ENCODE measurements around the gene DEGS1.

DEGS1 gene

DNA sequence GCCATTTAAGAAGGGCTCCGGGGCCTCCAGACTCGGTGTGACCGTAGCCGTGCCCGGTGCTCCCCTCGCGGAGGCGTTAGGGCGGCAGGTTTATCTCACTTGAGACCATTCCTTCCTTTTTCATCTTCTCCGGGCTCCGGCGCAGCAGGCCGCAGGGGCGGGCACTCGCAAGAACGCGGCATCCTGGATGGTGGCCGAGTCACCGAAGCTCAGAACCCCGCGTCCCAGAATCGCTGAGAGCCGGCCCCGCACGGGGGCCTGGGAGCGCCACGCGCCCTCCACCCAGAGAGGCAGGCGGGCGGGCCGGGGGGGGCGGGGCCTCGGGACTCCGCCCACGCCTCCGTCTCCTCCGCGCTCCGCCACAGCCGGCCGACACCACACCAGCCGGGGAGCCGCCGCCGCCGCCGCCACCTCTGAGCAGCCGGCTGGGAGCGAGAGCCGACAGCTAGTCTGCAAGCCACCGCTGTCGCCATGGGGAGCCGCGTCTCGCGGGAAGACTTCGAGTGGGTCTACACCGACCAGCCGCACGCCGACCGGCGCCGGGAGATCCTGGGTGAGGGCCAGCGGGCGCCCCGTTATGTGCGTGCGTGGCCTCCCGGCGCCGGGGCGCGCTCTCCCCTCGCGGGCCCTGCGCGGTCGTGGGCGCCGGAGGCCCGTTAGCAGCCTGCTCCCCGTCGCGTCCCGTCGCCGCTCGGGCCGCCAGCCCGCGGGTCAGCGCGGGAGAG lies at the start of gene DEGS1:
DEGS1 (plus strand) TSS at position 375 of the 725 bp plus-strand sequence; CDS start at position 472, 97 bp downstream.
- DNase-seq, result peak; percentile 82

DNA sequence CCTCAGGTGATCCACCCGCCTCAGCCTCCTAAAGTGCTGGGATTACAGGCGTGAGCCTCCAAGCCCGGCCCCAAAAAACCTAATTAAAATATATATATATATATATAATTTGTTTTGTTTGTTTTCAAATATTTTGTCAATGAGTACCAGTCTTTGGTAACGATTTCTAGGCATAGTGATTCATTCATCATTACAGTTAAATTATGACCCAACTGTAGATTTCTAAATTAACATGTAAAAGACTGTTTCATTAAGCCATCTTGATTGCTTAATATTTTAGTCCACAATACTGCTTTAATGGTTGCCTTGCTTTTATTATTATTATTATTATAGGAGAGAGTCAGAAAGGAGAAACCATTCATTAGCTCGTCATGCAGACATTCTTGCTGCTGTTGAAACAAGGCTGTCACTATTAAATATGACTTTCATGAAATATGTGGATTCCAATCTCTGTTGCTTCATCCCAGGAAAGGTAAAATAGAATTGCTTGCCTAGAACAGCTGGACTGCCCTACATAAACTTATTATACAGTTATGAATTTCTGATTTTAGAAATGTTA lies 49.2 kb upstream of the DEGS1 start:
- DNase-seq, result no peak

DNA sequence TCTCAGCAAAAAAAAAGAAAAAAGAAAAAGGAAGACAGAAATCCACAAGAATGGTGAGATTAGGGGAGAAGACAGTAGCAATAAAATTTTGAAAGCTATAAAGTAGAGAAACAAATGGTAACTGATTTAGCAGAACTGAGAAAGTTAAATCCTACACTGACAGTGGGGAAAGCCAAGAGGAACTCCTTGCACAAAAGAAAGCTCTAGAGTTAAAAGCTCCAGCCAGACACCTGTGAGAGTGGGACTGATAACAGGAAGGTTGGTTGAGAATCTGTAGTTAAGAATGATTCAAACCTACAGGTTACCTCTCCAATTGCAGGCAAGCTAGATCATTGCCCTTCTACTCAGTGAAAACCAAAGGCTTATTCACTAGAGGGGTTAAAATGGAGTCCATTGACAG lies 45.5 kb upstream of the DEGS1 start:
- DNase-seq, result no peak

DNA sequence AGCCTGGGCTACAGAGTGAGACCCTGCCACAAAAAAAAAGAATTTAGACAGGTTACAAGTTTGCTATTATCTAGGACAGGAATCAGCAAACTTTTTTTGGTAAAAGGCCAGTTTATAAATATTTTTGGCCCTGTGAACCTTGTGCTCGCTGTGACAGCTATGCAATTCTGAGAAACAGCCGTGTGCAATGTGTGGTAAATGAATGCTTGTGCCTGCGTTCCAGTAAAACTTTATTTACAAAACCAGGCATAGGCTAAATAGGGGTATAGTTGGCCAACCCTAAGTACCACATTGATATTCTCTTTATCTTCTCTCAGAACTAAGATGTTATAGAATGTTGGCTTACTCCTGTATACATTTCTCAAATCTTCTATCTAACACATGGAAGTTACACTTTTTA lies 44.8 kb upstream of the DEGS1 start:
- no peak for DNase-seq

DNA sequence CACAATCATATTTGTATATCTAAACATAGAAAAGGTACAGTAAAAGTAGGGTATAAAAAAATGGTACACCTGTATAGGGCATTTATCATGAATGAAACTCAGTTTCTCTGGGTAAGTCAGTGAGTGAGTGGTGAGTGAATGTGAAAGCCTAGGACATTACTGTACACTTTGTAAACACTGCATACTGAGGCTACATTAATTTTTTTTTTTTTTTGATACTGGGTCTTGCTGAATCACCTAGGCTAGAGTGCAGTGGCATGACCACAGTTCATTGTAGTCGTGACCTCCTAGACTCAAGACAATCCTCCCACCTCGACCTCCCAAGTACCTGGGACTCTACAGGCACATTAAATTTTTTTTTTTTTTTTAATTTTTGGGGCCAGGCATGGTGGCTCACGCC lies 41.3 kb upstream of the DEGS1 start:
- no peak for DNase-seq

DNA sequence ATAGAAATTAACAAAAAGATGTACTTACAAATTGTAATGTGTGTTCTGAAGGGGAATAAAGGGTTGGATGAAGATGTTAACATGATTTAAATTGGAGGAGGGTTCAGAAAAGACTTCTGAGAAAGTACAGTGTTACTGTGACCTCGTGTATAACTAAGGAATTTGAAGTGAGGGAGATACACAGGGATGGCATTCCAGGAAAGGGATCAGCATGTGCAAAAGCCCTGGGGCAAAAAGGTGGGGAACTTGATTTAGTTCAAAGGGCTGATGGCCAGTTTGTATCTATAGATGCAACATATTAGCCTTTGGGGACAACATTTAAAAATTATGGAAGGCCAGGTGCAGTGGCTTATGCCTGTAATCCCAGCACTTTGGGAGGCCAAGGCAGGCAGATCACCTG lies 33.3 kb upstream of the DEGS1 start:
- no peak for DNase-seq

DNA sequence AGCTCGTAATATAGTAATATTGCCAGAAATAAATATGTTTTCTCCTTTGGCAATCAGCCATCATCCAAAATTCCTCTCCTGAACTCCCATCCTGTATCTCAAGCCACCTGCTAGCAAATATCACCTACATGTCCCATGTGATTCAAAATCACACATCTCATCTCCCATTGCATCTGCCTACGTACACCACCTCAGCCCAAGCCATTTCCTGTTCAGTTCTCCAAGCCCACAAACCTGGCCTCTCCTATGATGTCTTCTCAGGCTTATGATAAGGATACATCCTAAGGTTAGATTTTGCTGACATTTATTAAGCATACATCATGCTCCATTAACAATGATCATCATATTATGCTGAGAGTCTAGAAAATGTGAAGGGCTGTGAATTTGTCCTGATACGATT lies 31.9 kb upstream of the DEGS1 start:
- DNase-seq, result no peak

DNA sequence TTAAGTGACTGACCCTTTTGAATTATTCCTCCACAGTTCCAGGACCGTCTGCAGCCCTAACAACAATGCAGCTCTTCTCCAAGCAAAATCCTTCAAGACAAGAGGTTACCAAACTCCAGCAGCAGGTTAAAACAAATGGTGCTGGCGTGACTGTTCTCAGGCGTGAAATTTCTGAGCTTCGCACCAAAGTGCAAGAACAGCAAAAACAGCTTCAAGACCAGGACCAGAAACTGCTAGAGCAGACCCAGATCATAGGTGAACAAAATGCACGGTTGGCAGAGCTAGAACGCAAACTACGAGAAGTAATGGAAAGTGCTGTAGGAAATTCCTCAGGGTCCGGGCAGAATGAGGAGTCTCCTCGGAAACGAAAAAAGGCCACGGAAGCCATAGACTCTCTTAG lies 25.7 kb upstream of the DEGS1 start:
- DNase-seq, result no peak

DNA sequence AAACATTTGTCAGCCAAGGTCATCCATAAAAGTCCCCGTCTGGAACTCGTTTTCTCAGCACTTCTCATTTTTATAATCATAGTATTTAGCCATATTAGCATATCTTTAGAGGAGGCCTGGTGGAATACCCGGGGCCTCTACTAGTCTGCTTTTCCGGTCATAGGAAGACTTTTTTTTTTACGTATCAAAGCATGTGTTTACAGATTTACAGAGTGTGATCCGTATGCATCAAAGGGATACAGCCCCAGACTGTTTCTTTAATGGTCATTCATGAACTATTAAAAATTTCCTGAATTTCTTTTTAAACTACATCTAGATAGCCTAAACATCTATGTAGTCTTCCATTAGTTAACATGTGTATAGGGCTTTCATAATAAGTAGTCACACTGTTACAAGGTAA lies 23.5 kb upstream of the DEGS1 start:
- no peak for DNase-seq

DNA sequence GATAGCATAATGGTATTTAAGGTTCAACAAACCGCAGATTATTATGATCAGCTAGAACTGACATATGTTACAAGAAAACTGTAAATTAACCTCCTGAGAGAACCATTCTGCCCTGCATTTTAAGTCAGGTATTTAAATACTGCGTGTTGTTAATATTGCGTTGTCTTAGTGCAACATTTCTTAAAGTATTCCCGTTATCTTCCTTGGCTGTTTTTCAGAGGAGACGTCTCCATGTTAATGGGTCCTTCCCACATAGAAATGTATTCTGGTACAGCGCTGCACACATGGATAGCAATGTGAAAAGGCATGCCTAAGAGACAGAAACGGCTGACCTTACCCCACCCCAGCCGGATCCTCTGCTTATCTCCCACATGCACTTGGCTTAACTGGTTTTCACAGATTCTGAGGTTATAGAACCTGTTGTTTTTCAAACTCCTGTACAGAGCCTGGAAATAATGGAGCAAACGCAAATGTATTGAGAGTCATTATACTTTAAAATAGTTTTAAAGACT lies 22.8 kb upstream of the DEGS1 start:
- no peak for DNase-seq

DNA sequence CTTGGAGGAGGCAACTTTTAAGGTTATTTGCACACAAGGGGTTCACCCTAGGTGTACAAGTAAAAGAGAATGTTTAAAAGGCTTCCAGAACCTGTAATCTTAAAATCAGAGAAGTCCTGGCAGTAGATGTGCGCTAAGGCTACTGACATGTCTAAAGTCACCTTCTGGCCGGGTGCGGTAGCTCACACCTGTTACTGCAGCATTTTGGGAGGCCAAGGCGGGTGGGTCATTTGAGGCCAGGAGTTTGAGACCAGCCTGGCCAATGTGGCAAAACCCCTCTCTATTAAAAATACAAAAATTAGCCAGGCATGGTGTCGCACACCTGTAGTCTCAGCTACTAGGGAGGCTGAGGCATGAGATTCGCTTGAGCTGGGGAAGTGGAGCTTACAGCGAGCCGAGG lies 20.3 kb upstream of the DEGS1 start:
- DNase-seq, result no peak

DNA sequence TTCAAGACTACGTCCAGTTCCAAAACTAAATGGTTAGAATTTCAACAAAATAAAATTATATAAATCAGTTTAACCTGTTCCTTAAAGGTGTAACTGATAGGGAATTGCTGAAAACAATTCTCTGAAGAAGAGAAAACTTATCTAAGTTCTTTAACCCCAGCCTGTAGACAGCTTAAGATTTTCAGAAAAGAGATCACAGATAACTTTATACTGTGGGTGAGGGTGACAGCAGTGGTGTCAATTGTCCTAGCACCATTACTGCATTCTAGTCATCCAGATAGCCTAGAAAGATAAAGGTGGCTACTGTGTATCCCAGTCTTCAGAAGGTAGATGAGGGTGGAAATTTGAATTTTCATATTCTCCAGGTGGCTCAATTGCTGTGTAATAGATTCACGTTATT lies 19.7 kb upstream of the DEGS1 start:
- DNase-seq, result no peak

DNA sequence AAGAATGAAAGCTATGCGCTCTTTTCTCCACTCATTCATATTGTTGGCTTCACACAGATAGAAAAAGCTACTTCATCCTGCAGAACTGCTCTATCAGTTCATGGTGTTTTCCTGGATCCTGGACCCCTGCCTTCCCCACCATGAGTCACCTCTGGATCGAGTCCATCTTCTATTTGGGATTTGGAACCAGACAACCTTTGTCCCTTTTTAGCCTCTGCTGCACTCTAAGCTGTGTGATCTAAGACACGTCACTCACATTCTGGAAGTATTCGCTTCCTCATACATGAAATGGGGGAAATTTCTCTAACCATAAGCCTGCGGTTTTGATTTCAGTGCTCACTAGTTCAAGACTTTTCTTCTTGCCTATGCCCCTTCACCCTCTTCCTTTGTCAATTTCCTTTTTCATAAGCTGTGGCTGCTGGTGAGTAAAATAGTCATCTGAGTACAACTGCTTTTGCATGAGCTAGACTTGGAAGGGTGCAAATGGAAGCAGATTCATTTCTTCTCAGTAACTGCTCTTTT lies 14.1 kb upstream of the DEGS1 start:
- no peak for DNase-seq

DNA sequence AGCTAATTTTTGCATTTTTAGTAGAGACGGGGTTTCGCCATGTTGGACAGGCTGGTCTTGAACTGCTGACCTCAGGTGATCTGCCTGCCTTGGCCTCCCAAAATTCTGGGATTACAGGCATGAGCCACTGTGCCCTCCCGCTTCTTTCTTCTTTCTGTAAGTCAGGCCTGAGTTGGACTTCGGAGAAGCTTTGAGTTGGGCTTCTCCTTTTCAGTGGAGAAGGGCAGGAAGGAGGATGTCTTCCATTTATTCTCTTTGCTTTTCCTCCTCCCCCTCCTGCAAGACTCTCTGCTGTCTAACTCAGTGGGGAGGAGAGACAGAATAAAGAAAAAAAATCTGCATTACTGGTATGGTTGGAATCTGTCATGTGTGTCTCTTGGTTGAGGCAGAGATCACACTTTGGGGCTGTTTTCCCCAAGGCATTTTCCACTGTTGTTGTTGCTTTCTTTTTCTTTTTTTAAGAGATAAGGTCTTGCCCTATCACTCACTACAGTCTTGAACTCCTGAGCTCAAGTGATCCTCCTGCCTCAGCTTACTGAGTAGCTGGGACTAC lies 13.2 kb upstream of the DEGS1 start:
- DNase-seq, result no peak

DNA sequence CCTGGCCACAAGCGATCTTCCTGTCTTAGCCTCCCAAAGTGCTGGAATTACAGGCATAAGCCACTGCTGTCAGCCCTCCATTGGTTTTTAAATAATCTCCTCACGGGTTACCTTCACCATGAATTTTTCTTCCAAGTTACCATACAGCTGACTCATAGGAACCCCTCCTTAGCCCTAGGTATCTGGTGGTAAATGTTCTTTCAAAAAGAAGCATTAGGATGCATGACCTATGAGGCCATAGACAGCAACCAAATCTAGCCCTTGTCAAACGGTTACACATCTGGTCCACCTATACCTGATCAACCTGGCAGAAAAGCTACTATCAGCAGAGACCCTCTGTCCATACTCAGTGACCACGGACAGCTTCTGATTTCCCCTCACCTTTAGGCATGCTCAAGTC lies 12.7 kb upstream of the DEGS1 start:
- no peak for DNase-seq

DNA sequence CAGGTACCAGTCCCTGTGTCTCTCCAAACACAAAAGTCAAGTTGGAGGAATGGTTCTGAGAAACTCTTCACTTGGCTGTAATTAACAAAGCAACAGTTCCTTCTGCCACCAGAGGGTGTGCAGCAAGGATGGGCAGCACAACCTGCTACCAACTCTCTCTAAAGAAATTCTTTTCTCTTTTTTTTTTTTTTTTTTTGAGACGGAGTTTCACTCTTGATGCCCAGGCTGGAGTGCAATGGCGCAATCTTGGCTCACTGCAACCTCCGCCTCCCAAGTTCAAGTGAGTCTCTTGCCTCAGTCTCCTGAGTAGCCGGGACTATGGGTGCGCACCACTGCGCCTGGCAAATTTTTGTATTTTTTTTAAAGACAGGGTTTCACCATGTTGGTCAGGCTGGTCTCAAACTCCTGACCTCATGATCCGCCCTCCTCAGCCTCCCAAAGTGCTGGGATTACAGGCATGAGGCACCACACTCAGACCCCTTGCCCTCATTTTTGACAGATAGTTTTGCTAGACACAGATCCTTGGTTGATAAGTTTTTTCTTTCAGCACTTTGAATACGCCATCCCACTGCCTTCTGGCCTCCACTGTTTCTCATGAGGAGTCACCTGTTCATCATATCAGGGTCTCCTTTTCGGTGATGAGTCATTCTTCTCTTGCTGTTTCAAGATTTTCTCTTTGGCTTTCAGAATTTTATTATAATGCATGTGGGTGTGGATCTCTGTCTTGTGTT lies 12.1 kb upstream of the DEGS1 start:
- DNase-seq, result no peak

DNA sequence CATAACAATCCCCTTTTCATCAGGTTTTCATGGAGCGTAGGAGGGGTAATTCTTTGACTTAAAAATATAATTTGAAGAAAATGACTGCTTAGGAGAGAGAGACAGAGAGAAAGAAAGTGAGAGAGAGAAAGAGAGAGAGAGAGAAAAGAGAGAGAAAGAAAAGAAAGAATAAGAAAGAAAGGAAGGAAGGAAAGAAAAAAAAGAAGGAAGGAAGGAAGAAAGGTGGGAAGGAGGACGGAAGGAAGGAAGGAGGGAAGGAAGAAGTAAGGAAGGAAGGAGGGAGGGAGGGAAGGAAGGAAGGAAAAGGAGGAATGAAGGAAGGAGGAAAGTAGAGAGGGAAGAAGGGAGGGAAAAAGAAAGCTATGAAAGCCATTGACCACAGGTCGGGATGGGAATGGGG lies 10.8 kb upstream of the DEGS1 start:
- DNase-seq, result no peak

DNA sequence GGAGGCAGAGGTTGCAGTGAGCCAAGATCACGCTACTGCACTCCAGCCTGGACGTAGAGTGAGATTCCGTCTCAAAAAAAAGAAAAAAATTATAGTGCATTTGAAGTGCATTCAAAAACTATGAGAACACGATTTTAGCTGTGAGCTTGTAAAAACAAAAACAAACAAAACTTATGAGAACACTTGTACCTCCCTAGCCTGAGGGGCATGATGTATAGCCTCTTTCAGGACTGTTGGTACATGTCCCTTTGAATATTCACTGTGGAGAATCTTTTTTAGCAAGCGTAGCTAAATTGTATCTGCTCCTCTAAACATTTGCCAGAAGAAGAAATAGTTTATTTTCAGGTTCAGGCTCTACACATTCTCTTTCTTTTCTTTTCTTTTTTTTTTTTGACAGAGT lies 9.5 kb upstream of the DEGS1 start:
- DNase-seq, result no peak

DNA sequence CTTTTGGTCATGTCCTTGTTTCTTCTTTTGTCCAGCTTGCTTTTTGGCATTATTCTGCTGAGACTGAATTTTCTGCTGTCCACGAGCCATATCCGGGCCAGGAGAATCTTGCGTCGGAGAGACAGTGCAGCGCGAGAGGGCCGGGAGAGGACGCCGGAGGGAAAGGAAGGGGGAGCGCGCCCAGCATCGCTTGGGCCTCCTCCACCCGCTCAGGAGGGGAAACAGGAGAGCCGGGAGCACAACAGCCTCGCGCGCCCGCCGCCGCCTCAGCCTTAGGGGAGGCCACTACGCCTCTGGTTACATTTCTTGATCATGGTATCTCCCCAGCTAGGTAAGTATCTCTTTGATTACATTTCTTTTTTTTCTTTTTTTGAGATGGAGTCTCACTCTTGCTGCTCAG lies 7.4 kb upstream of the DEGS1 start:
- DNase-seq, result peak; percentile 38

DNA sequence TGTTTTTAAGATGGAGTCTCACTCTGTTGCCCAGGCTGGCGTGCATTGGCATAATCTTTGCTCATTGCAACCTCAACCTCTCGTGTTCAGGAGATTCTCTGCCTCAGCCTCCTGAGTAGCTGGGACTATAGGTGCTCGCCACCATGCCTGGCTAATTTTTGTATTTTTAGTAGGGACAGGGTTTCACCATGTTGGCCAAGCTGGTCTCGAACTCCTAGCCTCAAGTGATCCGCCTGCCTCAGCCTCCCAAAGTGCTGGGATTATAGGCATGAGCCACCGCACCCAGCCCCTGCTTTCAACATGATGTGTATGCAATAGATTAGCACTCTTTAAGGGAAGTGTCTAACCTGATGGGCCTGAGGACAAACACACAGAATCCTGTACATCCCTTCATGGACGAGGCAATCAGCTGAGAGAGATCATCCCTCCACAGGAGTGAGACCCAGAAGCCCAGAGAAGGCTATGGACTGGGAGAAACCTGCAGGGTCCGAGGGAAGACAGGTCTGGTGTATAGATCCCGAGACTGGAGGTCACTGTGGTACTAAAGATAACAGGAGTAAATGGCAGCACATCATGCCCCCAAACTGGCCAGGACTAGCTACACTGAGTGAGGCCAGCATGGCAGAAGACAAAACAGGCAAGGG lies 5.6 kb upstream of the DEGS1 start:
- no peak for DNase-seq

DNA sequence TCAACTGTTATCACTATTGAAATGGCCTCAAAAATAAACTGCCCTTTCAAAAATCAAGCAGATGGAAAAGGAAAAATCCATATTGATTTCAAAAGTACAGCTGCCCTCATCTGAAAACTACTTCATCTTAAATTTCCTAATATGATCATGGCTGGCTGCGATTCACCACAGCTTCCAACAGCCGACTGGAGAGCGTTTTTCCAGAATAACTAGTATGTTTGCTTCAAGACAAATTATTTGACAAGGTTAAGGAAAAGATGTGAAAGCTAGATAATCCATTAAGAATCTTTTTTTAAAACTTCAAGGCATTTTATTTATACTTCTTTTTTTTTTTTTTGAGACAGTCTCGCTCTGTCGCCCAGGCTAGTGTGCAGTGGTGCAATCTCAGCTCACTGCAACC lies 4.1 kb upstream of the DEGS1 start:
- DNase-seq, result no peak

DNA sequence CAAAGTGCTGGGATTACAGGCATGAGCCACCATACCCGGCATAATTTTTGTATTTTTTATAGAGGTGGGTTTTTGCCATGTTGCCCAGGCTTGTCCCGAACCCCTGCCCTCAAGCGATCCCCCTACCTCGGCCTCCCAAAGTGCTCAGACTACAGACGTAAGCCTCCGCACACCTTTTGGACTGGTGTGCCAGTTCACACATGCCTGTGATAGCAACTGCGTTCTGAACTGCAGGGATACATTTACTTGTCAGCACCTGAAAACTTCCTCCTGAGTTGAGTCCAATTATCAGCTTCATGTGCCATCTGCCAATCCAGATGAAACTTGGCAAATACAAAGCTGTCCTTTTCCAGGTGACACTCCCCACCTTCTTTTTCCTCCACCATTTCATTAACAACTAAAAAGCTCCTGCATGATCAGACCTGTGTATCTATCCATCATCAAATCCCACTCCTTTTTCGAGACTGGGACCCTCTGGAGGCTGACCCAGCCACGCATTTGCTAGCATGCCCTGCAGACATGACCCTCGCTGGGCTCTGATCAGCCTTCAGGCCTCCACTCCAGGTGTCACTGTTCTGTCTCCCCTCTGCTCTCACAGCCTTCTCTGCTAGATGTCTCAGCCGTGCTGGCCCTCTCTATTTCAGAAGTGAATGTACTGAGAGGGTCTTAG lies 2.1 kb upstream of the DEGS1 start:
- no peak for DNase-seq

DNA sequence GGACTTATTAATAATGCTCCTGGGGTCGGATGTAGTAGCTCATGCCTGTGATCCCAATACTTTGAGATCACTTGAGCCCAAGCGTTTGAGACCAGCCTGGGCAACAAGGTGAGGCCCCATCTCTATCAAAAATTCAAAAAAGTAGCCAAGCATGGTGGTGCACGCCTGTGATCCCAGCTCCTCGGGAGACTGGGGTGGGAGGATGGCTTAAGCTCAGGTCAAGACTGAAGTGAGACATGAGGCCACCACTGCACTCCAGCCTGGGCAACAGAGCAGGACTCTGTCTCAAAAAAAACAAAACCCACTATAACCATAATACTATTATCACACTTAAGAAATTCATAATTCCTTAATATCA lies 1.6 kb upstream of the DEGS1 start:
- no peak for DNase-seq

Measured in NCI-H2029 (cell line).